GM12892 (cell line): ENCODE measurements around the gene GALNT9.

ENCODE experiments used
- DNase-seq: peaks from one replicate; pipeline ENCODE4 v3.0.0; 2011; ENCODE audit not compliant: insufficient read length
- FAIRE-seq: peaks from 2 replicates; lab custom pipeline; 2011; peaks lifted over from hg19 to GRCh38; lab: Jason Lieb, UNC
- POLR2A ChIP-seq: IDR thresholded peaks from 2 replicates; pipeline ENCODE4 v1.6.1; 2011; ENCODE audit warnings: low read depth, low read length, control low read depth
- POLR2AphosphoS5 ChIP-seq: IDR thresholded peaks from 2 replicates; pipeline ENCODE4 v1.6.1; 2011; ENCODE audit warnings: low read depth, low read length, control low read depth
- TAF1 ChIP-seq: IDR thresholded peaks from 2 replicates; pipeline ENCODE4 v1.6.1; 2011; ENCODE audit warnings: low read depth, mild to moderate bottlenecking, control low read depth, low read length, borderline replicate concordance

GALNT9 gene

GRCh38 chr12:132188916-132189325 lies 140.5 kb downstream of the GALNT9 start:
- FAIRE-seq (no peak), DNase-seq (no peak)
- TF ChIP-seq POLR2AphosphoS5 (no peak), POLR2A (no peak), TAF1 (no peak)

GRCh38 chr12:132188451-132188901 lies 140.9 kb downstream of the GALNT9 start:
- FAIRE-seq, result no peak
- no peak for DNase-seq

GRCh38 chr12:132187646-132188450 lies 141.5 kb downstream of the GALNT9 start:
- FAIRE-seq (no peak), DNase-seq (no peak)

More at GRCh38 chr12:132188451-132188901, 140.9 kb downstream of the GALNT9 start:
- TF ChIP-seq POLR2AphosphoS5, result no peak
- TF ChIP-seq TAF1, result no peak
- TF ChIP-seq POLR2A, result no peak

GRCh38 chr12:132186857-132187620 lies 142.3 kb downstream of the GALNT9 start:
- no peak for FAIRE-seq
- TF ChIP-seq POLR2AphosphoS5 (no peak), TAF1 (no peak), POLR2A (no peak)
- no peak for DNase-seq

More at GRCh38 chr12:132187646-132188450, 141.5 kb downstream of the GALNT9 start:
- TF ChIP-seq POLR2A, result no peak
- TF ChIP-seq POLR2AphosphoS5, result no peak
- no peak for TF ChIP-seq TAF1

- no peak for TF ChIP-seq TAF1
- TF ChIP-seq POLR2AphosphoS5, result no peak
- TF ChIP-seq POLR2A, result no peak
- DNase-seq (no peak), FAIRE-seq (no peak)
These were observed 143.1 kb downstream of the GALNT9 start for GRCh38 chr12:132186208-132186856.

GRCh38 chr12:132185705-132186104 lies 143.7 kb downstream of the GALNT9 start:
- DNase-seq, result no peak
- TF ChIP-seq TAF1, result no peak
- TF ChIP-seq POLR2A, result no peak
- no peak for TF ChIP-seq POLR2AphosphoS5
- no peak for FAIRE-seq

- FAIRE-seq (no peak), DNase-seq (no peak)
- TF ChIP-seq TAF1, result no peak
- no peak for TF ChIP-seq POLR2AphosphoS5
- no peak for TF ChIP-seq POLR2A
These were observed 146.6 kb downstream of the GALNT9 start for GRCh38 chr12:132182711-132183365.

- TF ChIP-seq POLR2A (no peak), POLR2AphosphoS5 (no peak), TAF1 (no peak)
- no peak for FAIRE-seq
- DNase-seq, result no peak
These were observed 147.1 kb downstream of the GALNT9 start for GRCh38 chr12:132182206-132182710.

- TF ChIP-seq POLR2AphosphoS5, result no peak
- no peak for TF ChIP-seq TAF1
- TF ChIP-seq POLR2A, result no peak
- DNase-seq (no peak), FAIRE-seq (no peak)
These were observed 147.7 kb downstream of the GALNT9 start for GRCh38 chr12:132181570-132182200.

- DNase-seq, result no peak
- FAIRE-seq, result no peak
- TF ChIP-seq TAF1 (no peak), POLR2AphosphoS5 (no peak), POLR2A (no peak)
These were observed 148.5 kb downstream of the GALNT9 start for GRCh38 chr12:132180648-132181546.
